Smooth muscle cell (in vitro differentiated cells): ENCODE results near the gene CACNB4. TPM values are rescaled to one million over a fixed set of nuclear protein-coding genes. Genes with fewer than 3 reads are reported as not detected.
"Not testable (repeated sequence)": the region's sequence is repeated elsewhere in the genome, so short reads cannot be mapped to it uniquely, and the experiment has no call there.

Experiments
- DNase-seq: peaks from one replicate; lab custom pipeline; 2025; ENCODE audit not compliant: unreplicated experiment; lab: John Stamatoyannopoulos, UW
- H2AFZ ChIP-seq: fragments of 200-600 bp; sonication (generic); 2 replicates; pipeline ENCODE4 v1.6.0; 2016; ENCODE audit warnings: antibody characterized with exemption, low read depth, mild to moderate bottlenecking
- H3F3A ChIP-seq: fragments of 200-600 bp; sonication (generic); 2 replicates; pipeline ENCODE4 v1.6.0; 2017; ENCODE audit warnings: antibody characterized with exemption, low read depth
- H3K27ac ChIP-seq: fragments of 200-600 bp; sonication (generic); 2 replicates; pipeline ENCODE4 v1.5.1; 2016; ENCODE audit warnings: low read depth, mild to moderate bottlenecking
- H3K27me3 ChIP-seq: fragments of 200-600 bp; sonication (generic); 2 replicates; pipeline ENCODE4 v1.6.1; 2016; ENCODE audit warnings: low read depth, mild to moderate bottlenecking
- H3K36me3 ChIP-seq: fragments of 200-600 bp; sonication (generic); 2 replicates; pipeline ENCODE4 v1.5.1; 2016; ENCODE audit warnings: low read depth
- H3K4me1 ChIP-seq: fragments of 200-600 bp; sonication (generic); 2 replicates; pipeline ENCODE4 v1.5.1; 2016; ENCODE audit warnings: low read depth
- H3K4me2 ChIP-seq: fragments of 200-600 bp; sonication (generic); 2 replicates; pipeline ENCODE4 v1.6.0; 2016; ENCODE audit warnings: mild to moderate bottlenecking
- H3K4me3 ChIP-seq: fragments of 200-600 bp; sonication (generic); 2 replicates; pipeline ENCODE4 v1.5.1; 2016; ENCODE audit warnings: mild to moderate bottlenecking
- H3K79me2 ChIP-seq: fragments of 200-600 bp; sonication (generic); 2 replicates; pipeline ENCODE4 v1.6.0; 2016; ENCODE audit warnings: low read depth, mild to moderate bottlenecking
- H3K9ac ChIP-seq: fragments of 200-600 bp; sonication (generic); 2 replicates; pipeline ENCODE4 v1.6.0; 2016; ENCODE audit warnings: low read depth
- H3K9me3 ChIP-seq: fragments of 200-600 bp; sonication (generic); replicated peaks from 2 replicates; pipeline ENCODE4 v1.5.1; 2016; ENCODE audit warnings: low read depth
- H4K20me1 ChIP-seq: fragments of 200-600 bp; sonication (generic); 2 replicates; pipeline ENCODE4 v1.6.0; 2016; ENCODE audit warnings: low read depth
- WGBS: methylation state at CpG from one replicate; pipeline ENCODE4 v1.1.7; 2016; ENCODE audit warnings: low lambda C conversion rate; 5-methylcytosine and 5-hydroxymethylcytosine counted together
- polyA plus RNA-seq: library from polyadenylated mRNA; unstranded; fragments of >200 nt; fragmentation: Nextera tagmentation; extraction: Ambion mirVana; gene quantifications from 2 replicates; pipeline ENCODE4 v1.2.1, GENCODE V29; 2016
- total RNA-seq: library from RNA; depleted of rRNA; stranded (reverse); fragments of >200 nt; gene quantifications from 2 replicates; pipeline ENCODE4 v1.2.3, GENCODE V29; 2014
- TF ChIP-seq, protein P1 (sequence below): fragments of 200-600 bp; sonication (generic); IDR thresholded peaks from 2 replicates; pipeline ENCODE4 v1.5.1; 2017; ENCODE audit warnings: borderline replicate concordance, mild to moderate bottlenecking, antibody characterized with exemption; ENCODE audit not compliant: insufficient read depth, poor library complexity, severe bottlenecking

Gene CACNB4
- total and polyA plus RNA-seq, 2 experiments from 2014 or later = 0.06 to 1.4 TPM

DNA sequence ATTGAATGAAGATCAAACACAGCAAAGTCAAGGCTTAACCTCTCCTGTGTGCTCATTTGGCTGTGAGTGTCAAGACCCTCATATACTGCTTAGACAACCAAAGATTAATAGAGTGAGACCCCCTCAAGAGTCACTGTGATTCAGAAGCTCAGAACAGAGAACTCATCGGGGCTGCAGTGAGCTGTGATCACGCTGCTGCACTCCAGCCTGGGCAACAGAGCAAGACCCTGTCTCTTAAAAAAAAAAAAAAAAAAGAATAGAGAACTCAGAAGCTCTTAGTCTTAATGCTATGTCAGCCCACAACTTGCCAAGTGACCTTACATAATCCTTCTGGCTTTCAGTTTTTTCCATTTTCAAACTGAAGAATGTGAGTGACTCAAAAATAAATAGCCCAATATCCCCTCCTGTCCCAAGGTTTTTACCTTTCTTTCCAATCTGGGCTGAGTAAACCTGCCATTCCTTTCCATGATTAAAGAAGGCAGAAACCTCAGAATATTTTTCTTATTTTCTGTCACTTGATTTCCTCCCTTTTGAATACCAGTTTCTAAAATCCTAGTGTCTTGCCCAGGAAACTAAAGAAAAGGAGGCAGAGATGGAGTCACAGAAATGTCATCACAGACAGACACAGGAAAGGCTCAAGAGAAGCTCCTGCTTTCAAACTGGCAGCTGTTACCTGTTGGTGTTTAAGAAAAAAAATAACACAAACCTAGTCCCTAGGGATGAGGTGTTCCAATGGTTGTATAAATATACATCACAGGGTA lies 102.4 kb downstream of the CACNB4 start:
- Histone ChIP-seq H3F3A (no peaks in the 10 kb centered on the region), H4K20me1 (no peaks in the 10 kb centered on the region), H3K4me2 (no peak overlapping the region), H3K36me3 (no peaks in the 10 kb centered on the region), H3K27me3 (no peaks in the 10 kb centered on the region), H2AFZ (no peak overlapping the region), H3K4me1 (no peaks in the 10 kb centered on the region), H3K9me3 (no peaks in the 10 kb centered on the region), H3K79me2 (no peaks in the 10 kb centered on the region), H3K4me3 (no peak overlapping the region), H3K27ac (no peak overlapping the region), H3K9ac (no peak overlapping the region)
- DNase-seq = no peak
- WGBS = 98% methylated on average over 2 of the region's 2 CpGs
- TF ChIP-seq, protein P1, sequence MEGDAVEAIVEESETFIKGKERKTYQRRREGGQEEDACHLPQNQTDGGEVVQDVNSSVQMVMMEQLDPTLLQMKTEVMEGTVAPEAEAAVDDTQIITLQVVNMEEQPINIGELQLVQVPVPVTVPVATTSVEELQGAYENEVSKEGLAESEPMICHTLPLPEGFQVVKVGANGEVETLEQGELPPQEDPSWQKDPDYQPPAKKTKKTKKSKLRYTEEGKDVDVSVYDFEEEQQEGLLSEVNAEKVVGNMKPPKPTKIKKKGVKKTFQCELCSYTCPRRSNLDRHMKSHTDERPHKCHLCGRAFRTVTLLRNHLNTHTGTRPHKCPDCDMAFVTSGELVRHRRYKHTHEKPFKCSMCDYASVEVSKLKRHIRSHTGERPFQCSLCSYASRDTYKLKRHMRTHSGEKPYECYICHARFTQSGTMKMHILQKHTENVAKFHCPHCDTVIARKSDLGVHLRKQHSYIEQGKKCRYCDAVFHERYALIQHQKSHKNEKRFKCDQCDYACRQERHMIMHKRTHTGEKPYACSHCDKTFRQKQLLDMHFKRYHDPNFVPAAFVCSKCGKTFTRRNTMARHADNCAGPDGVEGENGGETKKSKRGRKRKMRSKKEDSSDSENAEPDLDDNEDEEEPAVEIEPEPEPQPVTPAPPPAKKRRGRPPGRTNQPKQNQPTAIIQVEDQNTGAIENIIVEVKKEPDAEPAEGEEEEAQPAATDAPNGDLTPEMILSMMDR = no peak

DNA sequence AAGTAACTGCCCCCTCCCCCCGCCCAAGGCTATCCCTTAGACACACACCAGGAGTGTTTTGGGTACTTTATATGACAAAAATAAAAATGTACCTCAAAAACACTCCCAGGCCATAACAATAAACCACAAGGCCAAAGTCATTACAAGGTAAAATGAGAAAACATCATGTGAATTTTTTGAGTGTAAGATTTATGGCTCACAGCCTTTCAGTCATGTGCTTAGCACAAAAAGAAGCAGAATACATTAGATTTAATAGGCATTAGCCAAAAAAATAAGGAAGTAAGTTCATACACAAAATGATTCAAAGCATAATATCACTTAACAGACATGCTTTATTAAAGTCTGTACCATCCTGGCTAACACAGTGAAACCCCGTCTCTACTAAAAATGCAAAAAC lies 103.7 kb downstream of the CACNB4 start:
- DNase-seq = no peak
- no peak overlapping the region for H3K9ac ChIP-seq
- no peak overlapping the region for H2AFZ ChIP-seq
- WGBS = 98% methylated on average over 2 of the region's 2 CpGs
- H3K9me3 ChIP-seq = no peaks in the 10 kb centered on the region
- no peak overlapping the region for H3K4me2 ChIP-seq
- H3K79me2 ChIP-seq = no peaks in the 10 kb centered on the region
- no peaks in the 10 kb centered on the region for H3K4me1 ChIP-seq
- no peaks in the 10 kb centered on the region for H3K36me3 ChIP-seq
- H4K20me1 ChIP-seq = no peaks in the 10 kb centered on the region
- no peaks in the 10 kb centered on the region for H3K27me3 ChIP-seq
- TF ChIP-seq, protein P1 = no peak
- H3K4me3 ChIP-seq = no peak overlapping the region
- no peaks in the 10 kb centered on the region for H3F3A ChIP-seq
- H3K27ac ChIP-seq = no peak overlapping the region

DNA sequence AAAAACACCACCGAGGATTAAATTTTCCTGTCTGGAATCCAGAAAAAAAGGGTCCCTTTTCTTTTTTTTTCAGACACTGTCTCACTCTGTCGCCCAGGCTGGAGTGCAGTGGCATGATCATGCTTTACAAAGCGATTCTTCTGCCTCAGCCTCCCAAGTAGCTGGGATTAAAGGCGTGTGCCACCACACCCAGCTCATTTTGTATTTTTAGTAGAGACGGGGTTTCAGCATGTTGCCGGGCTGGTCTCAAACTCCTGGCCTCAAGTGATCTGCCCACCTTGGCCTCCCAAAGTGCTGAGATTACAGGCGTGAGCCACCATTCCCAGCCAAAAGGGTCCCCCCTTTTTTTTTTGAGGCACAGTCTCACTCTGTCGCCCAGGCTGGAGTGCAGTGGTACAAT lies 104.7 kb downstream of the CACNB4 start:
- not testable (repeated sequence) for H3K27me3 ChIP-seq, H3K4me2 ChIP-seq, H3K27ac ChIP-seq, H2AFZ ChIP-seq, H3K9me3 ChIP-seq, H3K79me2 ChIP-seq, H3K9ac ChIP-seq, H3F3A ChIP-seq, H3K36me3 ChIP-seq, H3K4me3 ChIP-seq, H4K20me1 ChIP-seq, DNase-seq, H3K4me1 ChIP-seq
- WGBS = 94% methylated on average over 8 of the region's 8 CpGs

DNA sequence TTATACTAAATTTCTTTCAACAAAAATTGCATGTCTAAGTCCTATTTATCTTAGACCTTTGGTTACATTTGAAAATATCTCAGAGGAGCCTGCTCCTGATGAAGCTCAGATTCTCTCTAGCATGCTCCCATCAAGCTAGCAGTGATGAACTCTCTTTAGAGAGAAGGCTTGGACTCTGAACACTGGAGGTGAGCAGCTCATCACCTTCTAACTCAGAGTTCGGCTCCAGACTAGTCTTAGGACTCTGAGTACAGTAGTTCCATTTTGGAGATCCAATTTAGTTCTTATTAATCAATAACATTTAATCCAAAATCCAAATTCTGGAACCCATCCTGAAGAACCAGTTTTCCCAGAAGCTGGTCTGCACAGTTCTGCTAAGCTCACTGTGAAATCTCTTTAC lies 107.8 kb downstream of the CACNB4 start:
- 100% methylated on average over 1 of the region's 1 CpG for WGBS

More for the DNA sequence above, 107.8 kb downstream of the CACNB4 start:
- Histone ChIP-seq H3K27me3 (no peaks in the 10 kb centered on the region), H3K79me2 (no peaks in the 10 kb centered on the region), H3K27ac (no peak overlapping the region), H3K9ac (no peak overlapping the region), H3K4me1 (no peaks in the 10 kb centered on the region), H3K4me3 (no peak overlapping the region), H4K20me1 (no peaks in the 10 kb centered on the region), H3K4me2 (no peak overlapping the region), H3K9me3 (no peaks in the 10 kb centered on the region), H2AFZ (no peak overlapping the region), H3K36me3 (no peaks in the 10 kb centered on the region), H3F3A (no peaks in the 10 kb centered on the region)
- TF ChIP-seq, protein P1 = no peak
- DNase-seq = no peak
